Hematopoietic multipotent progenitor cell treated with erythropoietin and hydrocortisone succinate and interleukin-3 and kit ligand, for 15 days (in vitro differentiated cells): ENCODE measurements around the gene AGTRAP.
A peak's percentile ranks its signal among the peaks of the same experiment; 100 is the strongest.

Experiments used
- DNase-seq: peaks from one replicate; pipeline ENCODE4 v3.0.0-alpha.2; 2015; ENCODE audit warnings: low spot score

Gene AGTRAP

GRCh38 chr1:11706292-11706691 is 29.6 kb upstream of the AGTRAP start:
- no peak for DNase-seq

GRCh38 chr1:11707621-11708276 is 28.2 kb upstream of the AGTRAP start:
- peak; percentile 47 for DNase-seq

GRCh38 chr1:11708554-11709350 is 27.2 kb upstream of the AGTRAP start:
- no peak for DNase-seq

DNA sequence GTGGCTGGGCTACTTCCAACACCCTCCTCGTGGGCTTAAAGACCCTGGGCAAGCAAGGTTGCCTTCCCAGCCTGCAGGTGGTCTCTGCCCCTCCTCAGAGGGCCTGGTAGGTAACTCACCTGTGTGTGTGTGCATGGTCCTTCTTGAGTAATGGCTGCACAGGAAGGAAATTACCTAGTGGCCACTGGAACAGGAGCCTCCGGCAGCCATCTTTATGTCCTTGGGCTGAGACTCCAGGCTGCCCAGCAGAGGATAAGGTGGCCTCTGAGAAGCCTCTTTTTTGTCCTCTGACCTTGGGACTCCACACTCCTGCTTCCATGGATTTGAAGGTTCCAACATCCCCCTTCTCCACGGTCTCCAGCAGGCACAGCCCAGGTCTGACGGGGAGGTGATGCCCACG is 24.4 kb upstream of the AGTRAP start:
- DNase-seq: no peak

DNA sequence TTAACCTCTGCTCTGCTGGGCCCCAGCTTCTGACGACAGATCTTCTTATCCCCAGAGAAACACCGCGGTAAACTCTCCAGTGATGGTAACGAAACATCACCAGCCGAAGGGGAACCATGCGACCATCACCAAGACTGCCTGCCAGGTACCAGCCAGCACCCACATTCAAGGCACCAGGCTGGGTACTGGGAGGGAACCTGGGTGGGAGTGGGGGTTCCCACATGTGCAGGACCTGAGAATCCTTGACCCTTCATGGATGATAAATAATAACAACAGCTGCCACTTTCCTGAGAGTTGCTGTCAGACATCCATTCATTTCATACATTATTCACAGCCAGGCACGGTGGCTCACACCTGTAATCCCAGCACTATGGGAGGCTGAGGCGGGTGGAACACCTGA is 23.7 kb upstream of the AGTRAP start:
- DNase-seq: no peak

- no peak for DNase-seq
Observed at GRCh38 chr1:11713095-11713494, 22.8 kb upstream of the AGTRAP start.

GRCh38 chr1:11714831-11715575 is 20.9 kb upstream of the AGTRAP start:
- no peak for DNase-seq

GRCh38 chr1:11719313-11720032 is 16.5 kb upstream of the AGTRAP start:
- peak; percentile 82 for DNase-seq

DNA sequence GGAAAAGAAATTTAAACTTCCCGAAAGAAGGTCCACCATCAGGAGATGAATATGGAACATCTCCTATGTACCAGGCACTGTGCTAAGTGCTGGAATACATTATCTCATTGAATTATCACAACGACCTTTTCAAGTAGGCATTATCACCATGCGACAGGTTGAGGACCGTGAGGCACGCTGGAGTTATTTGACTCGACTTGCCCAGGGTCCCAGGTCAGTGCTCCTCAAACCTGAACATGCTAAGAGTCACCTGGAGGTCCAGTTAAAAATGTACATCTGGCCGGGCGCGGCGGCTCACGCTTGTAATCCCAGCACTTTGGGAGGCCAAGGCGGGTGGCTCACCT is 15.9 kb upstream of the AGTRAP start:
- no peak for DNase-seq

GRCh38 chr1:11720525-11720924 is 15.4 kb upstream of the AGTRAP start:
- no peak for DNase-seq

DNA sequence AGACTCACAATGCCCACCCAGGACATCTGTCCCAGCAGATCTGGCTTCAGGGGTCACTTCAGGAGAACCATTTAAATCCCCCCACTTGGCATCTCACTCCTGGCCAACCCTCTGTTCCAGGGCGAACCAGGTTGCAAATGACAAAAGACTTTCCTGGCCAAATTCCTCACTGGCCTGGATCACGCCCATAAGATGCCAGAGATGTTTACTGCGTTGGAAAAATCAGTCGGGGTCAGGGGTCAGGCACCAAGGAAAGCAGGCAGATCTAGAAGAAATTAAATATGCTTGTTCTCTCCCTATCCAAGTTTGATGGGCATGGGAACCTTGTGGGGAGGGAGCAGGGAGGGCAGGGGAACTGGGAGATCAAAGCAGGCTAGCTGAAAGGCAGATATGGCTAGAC is 14.6 kb upstream of the AGTRAP start:
- no peak for DNase-seq

DNA sequence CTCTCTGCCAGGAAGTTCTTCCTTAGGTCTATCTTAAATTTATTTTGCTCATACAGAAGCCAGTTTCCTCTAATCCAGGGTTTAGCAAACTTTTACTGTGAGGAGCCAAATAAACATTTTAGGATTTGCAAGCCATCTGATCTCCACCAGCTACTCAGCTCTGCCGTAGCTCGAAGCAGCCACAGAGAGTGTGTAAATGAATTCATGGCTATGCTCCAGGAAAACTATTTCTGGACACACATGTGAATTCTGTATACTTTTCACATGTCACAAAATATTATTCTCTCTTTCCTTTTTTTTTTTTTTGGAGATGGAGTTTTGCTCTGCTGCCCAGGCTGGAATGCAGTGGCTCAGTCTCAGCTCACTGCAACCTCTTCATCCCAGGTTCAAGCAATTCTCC is 13.4 kb upstream of the AGTRAP start:
- no peak for DNase-seq

DNA sequence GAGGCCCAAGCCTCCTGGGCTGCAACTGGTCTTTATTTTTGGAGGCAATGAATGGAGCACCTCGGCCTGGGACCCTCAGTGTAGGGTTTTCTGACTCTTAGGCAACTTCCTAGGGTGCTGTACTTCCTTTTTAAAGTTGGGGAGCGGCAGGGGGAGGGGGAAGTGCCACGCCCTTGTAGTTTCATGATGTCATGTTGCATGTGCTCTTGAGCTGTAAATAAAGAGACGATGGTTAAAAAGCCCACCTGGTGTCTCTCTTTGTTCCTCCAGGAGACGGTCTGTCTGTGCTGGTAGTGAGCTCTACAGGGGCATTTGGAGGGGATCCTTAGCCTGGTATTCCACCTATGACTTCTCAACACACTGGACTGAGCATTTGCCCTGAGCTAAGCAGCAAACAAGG is 10.3 kb upstream of the AGTRAP start:
- no peak for DNase-seq

DNA sequence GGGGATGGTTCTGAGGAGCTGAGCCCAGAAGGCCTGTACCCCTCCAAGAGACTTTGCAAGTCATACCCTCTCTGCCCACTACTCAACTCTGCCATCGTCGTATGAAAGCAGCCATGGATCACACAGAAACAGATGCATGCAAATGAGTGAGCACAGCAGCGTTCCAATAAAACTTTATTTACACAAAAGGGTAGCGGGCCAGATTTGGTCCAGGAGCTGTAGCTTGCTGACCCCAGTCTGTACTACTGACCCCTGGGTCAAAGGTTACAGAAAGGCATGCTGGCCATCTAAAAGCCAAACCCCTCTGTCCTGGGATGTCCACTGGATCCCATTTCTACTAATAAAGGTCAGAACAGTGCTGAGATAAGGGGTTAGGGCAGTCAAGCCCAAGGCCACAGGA is 8.8 kb upstream of the AGTRAP start:
- DNase-seq: no peak

DNA sequence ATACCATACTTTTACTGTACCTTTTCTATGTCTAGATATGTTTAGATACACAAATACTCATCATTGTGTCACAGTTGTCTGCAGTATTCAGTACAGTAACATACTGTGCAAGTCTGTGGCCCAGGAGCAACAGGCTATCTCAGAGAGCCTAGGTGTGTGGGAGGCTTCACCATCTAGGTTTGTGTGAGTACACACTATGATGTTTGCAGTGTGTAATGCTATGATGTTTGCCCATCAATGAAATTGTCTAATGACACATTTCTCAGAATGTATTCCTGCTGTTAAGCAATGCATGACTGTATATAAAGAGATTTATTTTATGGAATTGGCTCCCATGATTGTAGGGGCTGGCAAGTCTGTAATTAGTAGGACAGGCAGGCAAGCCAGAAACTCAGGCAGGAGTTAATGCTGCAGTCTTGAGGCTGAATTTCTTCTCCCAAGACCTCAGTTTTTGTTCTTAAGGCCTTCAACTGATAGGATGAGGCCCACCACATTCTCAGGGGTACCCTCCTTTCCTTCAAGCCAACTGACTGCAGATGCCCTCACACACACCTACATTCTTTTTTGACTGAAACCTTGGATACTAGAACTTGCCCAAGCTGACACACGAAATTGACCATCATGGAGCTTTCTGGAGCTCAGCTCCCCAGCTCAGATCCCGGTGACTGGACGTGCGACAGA is 7.7 kb upstream of the AGTRAP start:
- no peak for DNase-seq

GRCh38 chr1:11729155-11729497 is 6.8 kb upstream of the AGTRAP start:
- no peak for DNase-seq

- no peak for DNase-seq
Observed at GRCh38 chr1:11729498-11730428, 6.2 kb upstream of the AGTRAP start.

- DNase-seq: no peak
Observed at GRCh38 chr1:11730429-11730891, 5.5 kb upstream of the AGTRAP start.

GRCh38 chr1:11731691-11732283 is 4.1 kb upstream of the AGTRAP start:
- DNase-seq: peak; percentile 54

GRCh38 chr1:11733306-11733705 is 2.6 kb upstream of the AGTRAP start:
- no peak for DNase-seq

GRCh38 chr1:11735531-11735853 is 444 bp upstream of the AGTRAP start:
- no peak for DNase-seq
